Subcutaneous abdominal adipose tissue (tissue), 5 donors: ENCODE results near the gene NID1.

ENCODE experiments used
- H3K27ac ChIP-seq: one replicate; pipeline ENCODE4 v1.7.0; 2013; ENCODE audit warnings: low read depth, mild to moderate bottlenecking, inconsistent platforms, low read length, moderate library complexity
- H3K27me3 ChIP-seq, 5 donors: one replicate each; pipeline ENCODE4 v1.7.0; 2013; ENCODE audit warnings: low read length in 5 of 5, inconsistent platforms in 1 of 5; ENCODE audit not compliant: control insufficient read depth in 5 of 5, insufficient read depth in 4 of 5
- H3K36me3 ChIP-seq, 5 donors: one replicate each; pipeline ENCODE4 v1.7.0; 2013; ENCODE audit warnings: low read length in 5 of 5; ENCODE audit not compliant: control insufficient read depth in 5 of 5, insufficient read depth in 5 of 5
- H3K4me1 ChIP-seq, 5 donors: one replicate each; pipeline ENCODE4 v1.7.0; 2013; ENCODE audit warnings: low read length in 5 of 5, mild to moderate bottlenecking in 3 of 5, moderate library complexity in 1 of 5; ENCODE audit not compliant: control insufficient read depth in 5 of 5, insufficient read depth in 5 of 5
- H3K4me3 ChIP-seq, 5 donors: one replicate each; pipeline ENCODE4 v1.7.0; 2013; ENCODE audit warnings: low read length in 5 of 5, low read depth in 1 of 5
- H3K9ac ChIP-seq, 5 donors: one replicate each; pipeline ENCODE4 v1.7.0; 2013; ENCODE audit warnings: low read length in 5 of 5, mild to moderate bottlenecking in 4 of 5, moderate library complexity in 3 of 5
- H3K9me3 ChIP-seq, 5 donors: one replicate each; pipeline ENCODE4 v1.7.0; 2013; ENCODE audit warnings: low read length in 5 of 5; ENCODE audit not compliant: control insufficient read depth in 5 of 5
- donor health status: healthy.
- donor health status: healthy.
- donor health status: healthy.
- donor health status: healthy.
- donor health status: healthy.

Gene NID1

DNA sequence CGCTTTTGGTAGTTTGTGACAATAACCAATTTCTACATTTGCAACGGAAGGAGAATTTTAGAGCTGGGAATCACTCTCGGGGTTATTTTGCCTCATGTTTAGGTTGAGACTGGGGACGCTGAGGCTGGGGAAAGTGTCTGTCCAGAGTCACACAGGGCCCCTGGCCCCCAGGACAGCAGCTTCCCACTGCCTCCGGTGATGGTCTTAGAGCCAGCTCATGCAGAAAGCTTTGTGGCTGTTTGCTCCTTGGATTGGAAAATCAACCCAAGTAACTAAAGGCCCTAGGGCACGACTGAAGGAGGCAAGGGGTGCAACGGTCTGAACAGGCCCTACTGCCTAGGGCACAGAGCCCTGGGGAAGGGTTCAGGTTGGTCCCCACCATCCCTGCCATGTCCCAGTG, 72.0 kb downstream of the NID1 start:
- Histone ChIP-seq H3K36me3 (peaks cover 9 to 71% (median 56%) of the 10 kb centered on the region in 5 donors), H3K27ac (no peak overlapping the region), H3K4me1 (peaks cover 0 to 12% (median 5%) of the 10 kb centered on the region in 5 donors), H3K9ac (no peak overlapping the region), H3K27me3 (no peaks in the 10 kb centered on the region), H3K4me3 (no peak overlapping the region), H3K9me3 (peaks cover 0 to 9% (median 4%) of the 10 kb centered on the region in 5 donors)

- Histone ChIP-seq H3K4me1 (peaks cover 0 to 14% (median 5%) of the 10 kb centered on the region in 5 donors), H3K9ac (no peak overlapping the region), H3K27ac (no peak overlapping the region), H3K4me3 (no peak overlapping the region), H3K27me3 (no peaks in the 10 kb centered on the region), H3K36me3 (peaks cover 11 to 68% (median 56%) of the 10 kb centered on the region in 5 donors), H3K9me3 (peaks cover 0 to 9% (median 4%) of the 10 kb centered on the region in 5 donors)
These were observed 72.5 kb downstream of the NID1 start for GRCh38 chr1:235992346-235992745.

DNA sequence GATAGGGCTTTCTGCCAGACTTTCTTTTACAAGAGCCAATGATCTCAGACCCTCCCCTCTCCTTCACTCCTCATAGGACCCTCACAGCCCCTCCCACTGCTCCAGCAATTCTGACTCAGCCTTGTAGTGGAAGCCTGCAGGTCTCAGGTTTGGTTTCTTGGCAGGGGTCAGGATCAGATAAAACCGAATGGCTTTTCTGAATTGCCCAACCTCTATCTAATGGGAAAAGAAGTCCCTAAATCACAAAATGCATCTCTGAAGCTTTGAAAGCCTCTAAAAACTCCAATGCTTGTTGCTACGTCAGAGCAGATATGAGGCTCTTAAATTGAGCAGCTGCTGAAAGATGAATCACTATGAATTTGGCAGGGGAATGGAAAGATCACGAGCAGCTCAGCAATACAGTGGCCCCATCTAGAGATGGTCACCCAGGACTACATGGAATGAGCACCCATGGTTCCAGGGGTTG, 74.5 kb downstream of the NID1 start:
- H3K27me3 ChIP-seq = no peaks in the 10 kb centered on the region
- no peak overlapping the region for H3K9ac ChIP-seq
- peaks cover 14 to 54% (median 50%) of the 10 kb centered on the region in 5 donors for H3K36me3 ChIP-seq
- peaks cover 0 to 9% (median 4%) of the 10 kb centered on the region in 5 donors for H3K9me3 ChIP-seq
- H3K4me1 ChIP-seq = peaks cover 0 to 24% (median 11%) of the 10 kb centered on the region in 5 donors
- H3K4me3 ChIP-seq = no peak overlapping the region
- no peak overlapping the region for H3K27ac ChIP-seq

- Histone ChIP-seq H3K4me1 (peaks cover 0 to 34% (median 19%) of the 10 kb centered on the region in 5 donors), H3K27me3 (no peaks in the 10 kb centered on the region), H3K27ac (no peak overlapping the region), H3K36me3 (peaks cover 11 to 61% (median 46%) of the 10 kb centered on the region in 5 donors), H3K9ac (no peak overlapping the region), H3K4me3 (no peak overlapping the region), H3K9me3 (peaks cover 0 to 9% (median 4%) of the 10 kb centered on the region in 5 donors)
These were observed 75.8 kb downstream of the NID1 start for GRCh38 chr1:235989105-235989504.

- H3K36me3 ChIP-seq = peaks cover 11 to 44% (median 30%) of the 10 kb centered on the region in 5 donors
- peaks cover 0 to 42% (median 30%) of the 10 kb centered on the region in 5 donors for H3K4me1 ChIP-seq
- H3K27ac ChIP-seq = peak overlapping the region; percentile 39
- H3K4me3 ChIP-seq = no peak overlapping the region
- peaks cover 0 to 9% (median 4%) of the 10 kb centered on the region in 5 donors for H3K9me3 ChIP-seq
- peak overlapping the region in 1 of 5 donors; percentile 5 for H3K9ac ChIP-seq
- H3K27me3 ChIP-seq = no peaks in the 10 kb centered on the region
These were observed 78.0 kb downstream of the NID1 start for GRCh38 chr1:235986869-235987268.

- Histone ChIP-seq H3K4me3 (peak overlapping the region in 1 of 5 donors; percentile 6), H3K27me3 (no peaks in the 10 kb centered on the region), H3K4me1 (peaks cover 0 to 42% (median 29%) of the 10 kb centered on the region in 5 donors), H3K9ac (peak overlapping the region in 3 of 5 donors; percentile 2 to 39 (median 13)), H3K9me3 (no peaks in the 10 kb centered on the region), H3K36me3 (peaks cover 11 to 48% (median 32%) of the 10 kb centered on the region in 5 donors), H3K27ac (peak overlapping the region; percentile 45)
These were observed 80.7 kb downstream of the NID1 start for GRCh38 chr1:235984041-235984825.

GRCh38 chr1:235980976-235981375, 83.9 kb downstream of the NID1 start:
- Histone ChIP-seq H3K36me3 (peaks cover 21 to 72% (median 62%) of the 10 kb centered on the region in 5 donors), H3K27ac (no peak overlapping the region)

DNA sequence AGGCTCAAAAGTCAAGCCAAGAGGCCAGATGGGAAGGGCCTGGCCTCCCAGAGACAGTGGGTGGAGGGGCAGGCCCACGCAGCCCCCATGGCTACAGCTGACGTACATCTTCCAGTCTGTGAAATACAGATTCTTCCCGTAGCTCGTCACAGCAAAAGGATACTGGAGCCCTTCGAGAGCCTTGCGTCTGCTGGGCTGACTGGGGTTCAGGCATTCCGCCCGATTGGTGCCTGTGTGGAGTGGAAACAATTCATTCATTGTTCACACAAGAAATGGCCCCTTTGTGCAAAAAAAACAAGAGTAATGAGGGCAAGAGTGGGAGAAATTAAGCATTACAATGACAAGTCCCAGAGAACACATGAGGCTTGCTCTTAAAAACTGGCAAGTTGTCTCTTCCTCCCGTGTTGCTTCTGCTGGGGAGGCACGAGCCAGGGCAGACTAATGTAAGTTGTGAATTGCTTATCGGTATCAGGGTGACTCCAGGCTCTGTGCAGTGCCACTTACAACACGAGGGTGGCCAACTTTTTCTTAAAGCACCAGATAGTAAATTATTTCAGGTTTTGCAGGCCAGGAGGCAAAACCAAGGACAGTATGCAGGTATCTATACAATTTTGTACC, 85.1 kb downstream of the NID1 start:
- Histone ChIP-seq H3K36me3 (peaks cover 23 to 73% (median 65%) of the 10 kb centered on the region in 5 donors), H3K9ac (no peak overlapping the region), H3K9me3 (peaks cover 0 to 3% (median 0%) of the 10 kb centered on the region in 5 donors), H3K4me1 (peaks cover 0 to 23% (median 14%) of the 10 kb centered on the region in 5 donors), H3K27ac (no peak overlapping the region), H3K27me3 (no peaks in the 10 kb centered on the region), H3K4me3 (no peak overlapping the region)

More at GRCh38 chr1:235980976-235981375, 83.9 kb downstream of the NID1 start:
- H3K27me3 ChIP-seq = no peaks in the 10 kb centered on the region
- H3K4me3 ChIP-seq = no peak overlapping the region
- no peak overlapping the region for H3K9ac ChIP-seq
- H3K4me1 ChIP-seq = peaks cover 0 to 28% (median 18%) of the 10 kb centered on the region in 5 donors
- peaks cover 0 to 3% (median 0%) of the 10 kb centered on the region in 5 donors for H3K9me3 ChIP-seq

DNA sequence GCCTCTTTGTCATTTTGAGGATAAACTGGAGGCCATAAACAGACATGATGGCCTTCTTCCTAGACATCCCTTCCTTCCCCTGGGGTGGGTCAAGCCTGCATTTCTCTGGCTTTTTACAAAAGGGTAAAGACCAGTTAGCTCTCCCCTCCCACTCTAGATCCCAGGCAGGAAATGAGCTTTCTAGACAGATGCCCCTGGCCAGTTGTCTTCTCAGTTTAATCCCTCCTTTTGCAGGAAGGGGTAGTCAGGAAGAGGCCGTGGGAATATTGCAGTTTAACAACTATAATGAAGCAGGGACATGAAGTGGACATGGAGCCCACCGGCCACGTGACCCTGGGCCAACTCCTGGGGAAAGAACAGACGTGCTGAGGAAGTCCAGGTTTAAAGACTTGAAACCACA, 85.7 kb downstream of the NID1 start:
- no peaks in the 10 kb centered on the region for H3K27me3 ChIP-seq
- H3K9me3 ChIP-seq = peaks cover 0 to 3% (median 0%) of the 10 kb centered on the region in 5 donors
- H3K4me1 ChIP-seq = peaks cover 0 to 17% (median 8%) of the 10 kb centered on the region in 5 donors
- peaks cover 24 to 74% (median 66%) of the 10 kb centered on the region in 5 donors for H3K36me3 ChIP-seq
- H3K9ac ChIP-seq = no peak overlapping the region
- H3K4me3 ChIP-seq = no peak overlapping the region
- H3K27ac ChIP-seq = no peak overlapping the region
